ENCODE measurements around the gene RTN4RL1. TPM values are rescaled to one million over a fixed set of nuclear protein-coding genes. Genes with fewer than 3 reads are reported as not detected.
"Not testable (repeated sequence)": the region's sequence is repeated elsewhere in the genome, so short reads cannot be mapped to it uniquely, and the experiment has no call there.

Gene RTN4RL1
- total RNA-seq, 1 donor = 0.27 TPM

DNA sequence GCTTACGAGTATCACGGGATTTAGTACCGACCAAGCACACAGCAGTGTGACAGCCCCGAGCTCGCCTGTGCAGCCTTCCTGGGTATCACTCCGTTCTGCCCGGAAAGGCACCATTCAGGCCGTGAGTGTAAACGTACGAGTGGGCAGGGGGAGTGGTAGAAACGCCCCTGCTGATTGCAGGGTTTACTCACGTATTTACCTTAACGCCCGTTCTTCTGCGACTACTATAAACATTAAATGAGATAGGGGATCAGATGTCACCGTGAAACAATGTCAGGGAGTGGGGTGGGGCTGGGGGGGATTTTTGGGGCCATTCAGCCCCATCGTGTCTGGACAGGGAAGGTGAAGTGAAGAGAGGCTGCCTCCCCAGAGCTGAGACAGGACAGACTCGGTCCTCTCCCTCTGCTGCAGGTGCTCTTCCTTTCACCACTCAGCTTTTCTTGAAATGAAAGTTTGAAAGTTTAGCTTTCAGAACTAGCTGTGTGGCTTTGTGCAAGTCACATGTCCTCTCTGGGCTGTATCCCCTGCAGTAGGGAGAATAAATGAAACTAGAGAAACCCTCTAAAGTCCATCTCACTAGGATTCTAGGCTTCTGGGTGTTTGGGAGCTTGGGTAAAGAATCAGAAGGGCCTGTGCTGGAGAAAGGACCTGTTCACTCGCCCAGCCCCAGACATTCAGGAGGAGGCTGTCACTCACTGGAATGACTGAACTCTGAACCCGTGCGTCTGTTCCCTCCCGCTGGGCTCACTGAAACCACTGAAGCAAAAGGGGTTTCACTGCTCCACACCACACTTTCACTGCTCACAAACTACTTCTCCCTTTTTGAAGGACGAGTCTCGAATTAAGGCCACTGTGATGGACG lies 128.7 kb downstream of the RTN4RL1 start:
- no peak for DNase-seq (ENCODE audit: low read depth)
- no peak overlapping the region for H3K4me3 ChIP-seq (ENCODE audit: low read depth, low read length)
- no peak for TF ChIP-seq CTCF (IDR thresholded peaks at IDR 0.05; ENCODE audit: insufficient read depth, low read length)

- H3K4me3 ChIP-seq (ENCODE audit: low read depth, low read length); DNase-seq (ENCODE audit: low read depth): not testable (repeated sequence)
Observed at GRCh38 chr17:1895479-1895878, 129.7 kb downstream of the RTN4RL1 start.

- no peak for DNase-seq (ENCODE audit: low read depth)
- TF ChIP-seq CTCF (IDR thresholded peaks at IDR 0.05; ENCODE audit: insufficient read depth, low read length) = no peak
- no peak overlapping the region for H3K4me3 ChIP-seq (ENCODE audit: low read depth, low read length)
Observed at GRCh38 chr17:1894753-1895339, 130.3 kb downstream of the RTN4RL1 start.

- H3K4me3 ChIP-seq (ENCODE audit: low read depth, low read length) = no peak overlapping the region
- TF ChIP-seq CTCF (IDR thresholded peaks at IDR 0.05; ENCODE audit: insufficient read depth, low read length) = no peak
- no peak for DNase-seq (ENCODE audit: low read depth)
Observed at GRCh38 chr17:1890758-1891450, 134.2 kb downstream of the RTN4RL1 start.

- DNase-seq (ENCODE audit: low read depth) = no peak
- no peak overlapping the region for H3K4me3 ChIP-seq (ENCODE audit: low read depth, low read length)
- TF ChIP-seq CTCF (IDR thresholded peaks at IDR 0.05; ENCODE audit: insufficient read depth, low read length) = no peak
Observed at GRCh38 chr17:1888741-1889140, 136.4 kb downstream of the RTN4RL1 start.

Small RNAs within 50 kb of the gene (small RNA-seq; reads per million reads assigned to genes)
- not detected for gene AC090617.9
- 23.6 reads per million, percentile 96 among the genes with 10 or more reads in this experiment for gene MIR132
- 4.6 reads per million, percentile 88 among the genes with 10 or more reads in this experiment for gene MIR212
- not detected for gene OVCA2

Other genes with a start within 250 kb of the RTN4RL1 start
- 7.4 and 10.7 TPM in 2 replicates for gene SMYD4, start 195.4 kb downstream of the RTN4RL1 start, total RNA-seq (ENCODE audit: low replicate concordance)
- 19.3 and 41.2 TPM in 2 replicates for gene RPA1, start 195.3 kb downstream of the RTN4RL1 start, total RNA-seq (ENCODE audit: low replicate concordance)
- gene DPH1, start 4.8 kb upstream of the RTN4RL1 start, total RNA-seq (ENCODE audit: low replicate concordance) = 28.8 and 50.5 TPM in 2 replicates
- 38.8 and 39.9 TPM in 2 replicates for gene OVCA2, start 16.7 kb upstream of the RTN4RL1 start, total RNA-seq (ENCODE audit: low replicate concordance)
- 36.4 and 57.6 TPM in 2 replicates for gene HIC1, start 29.8 kb upstream of the RTN4RL1 start, total RNA-seq (ENCODE audit: low replicate concordance)

Measured in fibroblast of the aortic adventitia (primary cell).